CD14-positive monocyte (primary cell): Measurements from ENCODE around the gene RITA1. TPM values are rescaled to one million over a fixed set of nuclear protein-coding genes. Genes with fewer than 3 reads are reported as not detected.
A peak's percentile ranks its signal among the peaks of the same experiment; 100 is the strongest.

Source experiments
- DNase-seq, 3 donors: peaks; one replicate each; pipeline ENCODE4 v3.0.0-alpha.2; 2011 to 2022
- H2AFZ ChIP-seq: 2 replicates; pipeline ENCODE4 v1.6.0; 2012; ENCODE audit warnings: mild to moderate bottlenecking, low read depth, low read length, inconsistent platforms; ENCODE audit not compliant: insufficient read depth, poor library complexity, severe bottlenecking
- H3K27ac ChIP-seq, 2 donors: 1 replicate in 1 of 2; 2 replicates in 1 of 2; pipeline ENCODE4 v1.5.1; 2012 to 2013; ENCODE audit warnings: low read length in 2 of 2, control low read depth in 1 of 2, inconsistent platforms in 1 of 2, low read depth in 1 of 2, mild to moderate bottlenecking in 1 of 2
- H3K27me3 ChIP-seq, 2 donors: one replicate each; pipeline versions ENCODE4 v1.6.0 to v1.6.1; 2011 to 2013; ENCODE audit warnings: low read length in 2 of 2; ENCODE audit not compliant: control insufficient read depth in 2 of 2, insufficient read depth in 2 of 2
- H3K36me3 ChIP-seq, 2 donors: replicated peaks in 1 of 2; 1 replicate in 1 of 2; 2 replicates in 1 of 2; pipeline versions ENCODE4 v1.5.1 to v1.6.1; 2012 to 2013; ENCODE audit warnings: low read length in 2 of 2, control low read depth in 1 of 2, inconsistent platforms in 1 of 2, mild to moderate bottlenecking in 1 of 2; ENCODE audit not compliant: insufficient read depth in 2 of 2, control insufficient read depth in 1 of 2
- H3K4me1 ChIP-seq, 2 donors: 1 replicate in 1 of 2; 2 replicates in 1 of 2; pipeline versions ENCODE4 v1.5.1 to v1.6.1; 2012 to 2013; ENCODE audit warnings: low read length in 2 of 2, control low read depth in 1 of 2, inconsistent platforms in 1 of 2, mild to moderate bottlenecking in 1 of 2, moderate library complexity in 1 of 2; ENCODE audit not compliant: insufficient read depth in 2 of 2, control insufficient read depth in 1 of 2
- H3K4me2 ChIP-seq: replicated peaks from 2 replicates; pipeline ENCODE3; 2012; ENCODE audit warnings: low read length, moderate library complexity, mild to moderate bottlenecking; ENCODE audit not compliant: poor library complexity, severe bottlenecking; ENCODE audit errors: extremely low read depth
- H3K4me3 ChIP-seq, 3 experiments: fragments of 200-600 bp in 1 of 3; sonication (generic) in 1 of 3; replicated peaks in 1 of 3; 1 replicate in 2 of 3; 2 replicates in 1 of 3; pipeline ENCODE4 v1.5.1; 2011 to 2013; ENCODE audit warnings: low read length in 3 of 3, mild to moderate bottlenecking in 3 of 3, control low read depth in 2 of 3, low read depth in 2 of 3, inconsistent platforms in 1 of 3, moderate library complexity in 1 of 3
- H3K79me2 ChIP-seq: 2 replicates; pipeline ENCODE4 v1.6.0; 2012; ENCODE audit warnings: mild to moderate bottlenecking, control low read depth, inconsistent platforms, low read length, moderate library complexity; ENCODE audit not compliant: insufficient read depth
- H3K9ac ChIP-seq: 2 replicates; pipeline ENCODE4 v1.6.0; 2017; ENCODE audit warnings: low read length, mild to moderate bottlenecking; ENCODE audit not compliant: insufficient read depth, poor library complexity, severe bottlenecking
- H3K9me3 ChIP-seq, 2 donors: replicated peaks in 1 of 2; 1 replicate in 1 of 2; 2 replicates in 1 of 2; pipeline versions ENCODE4 v1.5.1 to v1.6.1; 2012 to 2013; ENCODE audit warnings: low read length in 2 of 2, control low read depth in 1 of 2; ENCODE audit not compliant: control insufficient read depth in 1 of 2, insufficient read depth in 1 of 2
- H4K20me1 ChIP-seq: 2 replicates; pipeline ENCODE4 v1.6.0; 2012; ENCODE audit warnings: mild to moderate bottlenecking, low read length, control low read depth, moderate library complexity; ENCODE audit not compliant: insufficient read depth
- H3K27ac Mint-ChIP-seq, 7 donors: one replicate each; pipeline ENCODE4 v1.8.0; 2020; ENCODE audit warnings: mild to moderate bottlenecking in 7 of 7, mixed read lengths in 7 of 7, moderate library complexity in 6 of 7, inconsistent platforms in 2 of 7
- H3K27me3 Mint-ChIP-seq, 3 donors: one replicate each; pipeline ENCODE4 v1.8.0; 2021 to 2022; ENCODE audit warnings: low read depth in 3 of 3, mild to moderate bottlenecking in 3 of 3, mixed read lengths in 3 of 3, moderate library complexity in 3 of 3, inconsistent platforms in 1 of 3
- H3K36me3 Mint-ChIP-seq, 2 donors: one replicate each; pipeline ENCODE4 v1.8.0; 2020; ENCODE audit warnings: mixed read lengths in 2 of 2, inconsistent platforms in 1 of 2, mild to moderate bottlenecking in 1 of 2
- H3K4me1 Mint-ChIP-seq: one replicate; pipeline ENCODE4 v1.8.0; 2020; ENCODE audit warnings: mild to moderate bottlenecking, mixed read lengths
- H3K4me3 Mint-ChIP-seq, 2 donors: one replicate each; pipeline ENCODE4 v1.8.0; 2020; ENCODE audit warnings: mild to moderate bottlenecking in 2 of 2, mixed read lengths in 2 of 2, moderate library complexity in 1 of 2
- H3K9me3 Mint-ChIP-seq, 7 donors: one replicate each; pipeline ENCODE4 v1.8.0; 2020 to 2022; ENCODE audit warnings: mixed read lengths in 7 of 7, mild to moderate bottlenecking in 6 of 7, moderate library complexity in 6 of 7, inconsistent platforms in 2 of 7
- WGBS: methylation state at CpG from one replicate; pipeline ENCODE4 v1.1.5; 2013; ENCODE audit warnings: missing lambda C conversion rate; ENCODE audit not compliant: insufficient coverage; 5-methylcytosine and 5-hydroxymethylcytosine counted together
- intact Hi-C, 2 donors: fragments of 100-400 bp; cut with micrococcal nuclease; formaldehyde crosslinking; loops; one replicate each; pipeline versions ENCODE4 v1.15.0 to v1.15.1; 2023
- polyA plus RNA-seq, 3 donors: library from polyadenylated mRNA; depleted of rRNA in 1 of 3; unstranded in 2 of 3; stranded (reverse) in 1 of 3; fragments of 300-500 nt in 2 of 3; fragments of >200 nt in 1 of 3; fragmentation: Illumina TruSeq in 2 of 3; gene quantifications; 1 replicate in 2 of 3; 2 replicates in 1 of 3; pipeline ENCODE4 v1.2.3, GENCODE V29; 2012 to 2021
- TF ChIP-seq, protein P1 (sequence below): fragments of 200-600 bp; IDR thresholded peaks from one replicate; pipeline ENCODE4 v1.8.0; 2022; ENCODE audit warnings: antibody characterized with exemption, mild to moderate bottlenecking

Gene RITA1
- polyA plus RNA-seq, 3 donors: 4.9 to 17.6 (median 16.4) TPM

DNA sequence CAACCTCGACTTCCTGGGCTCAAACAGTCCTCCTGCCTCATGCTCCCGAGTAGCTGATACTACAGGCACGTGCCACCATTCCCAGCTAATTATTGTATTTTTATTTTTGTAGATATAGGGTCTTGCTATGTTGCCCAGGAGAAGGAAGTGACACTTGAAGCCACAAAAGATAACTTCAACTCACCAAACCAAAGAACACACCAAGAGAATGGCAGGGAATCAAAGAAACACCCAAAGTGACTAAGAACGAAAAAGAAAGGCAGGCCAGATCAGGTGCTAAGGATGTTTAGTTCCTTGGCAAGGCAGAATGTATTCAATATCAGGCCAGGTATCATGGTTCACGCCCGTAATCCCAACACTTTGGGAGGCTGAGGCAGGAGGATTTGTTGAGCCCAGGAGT, 25.6 kb downstream of the RITA1 start:
- H3K9ac ChIP-seq: no peak overlapping the region
- peaks cover 92 to 99% of the 10 kb centered on the region in 2 donors for H3K4me1 ChIP-seq
- H3K36me3 Mint-ChIP-seq: peaks cover 10 to 14% of the 10 kb centered on the region in 2 donors
- H3K9me3 Mint-ChIP-seq: peaks cover 0 to 3% (median 0%) of the 10 kb centered on the region in 7 donors
- H3K4me1 Mint-ChIP-seq: peaks cover 90% of the 10 kb centered on the region
- H4K20me1 ChIP-seq: no peaks in the 10 kb centered on the region
- WGBS: 92% methylated on average over 3 of the region's 6 CpGs
- DNase-seq: no peak
- H3K4me2 ChIP-seq: no peak overlapping the region
- peaks cover 14% of the 10 kb centered on the region for H3K79me2 ChIP-seq
- no peak overlapping the region for H2AFZ ChIP-seq
- no peak overlapping the region for H3K4me3 ChIP-seq
- H3K4me3 Mint-ChIP-seq: no peak overlapping the region
- peaks cover 0 to 5% (median 0%) of the 10 kb centered on the region in 3 donors for H3K27me3 Mint-ChIP-seq
- no peaks in the 10 kb centered on the region for H3K36me3 ChIP-seq
- intact Hi-C loops: loop anchor here in 1 of 2 donors (10.0 kb wide), 1 partner anchor 124 kb away; the partner anchor contains the start of gene SLC8B1
- H3K27me3 ChIP-seq: no peaks in the 10 kb centered on the region
- TF ChIP-seq, protein P1, sequence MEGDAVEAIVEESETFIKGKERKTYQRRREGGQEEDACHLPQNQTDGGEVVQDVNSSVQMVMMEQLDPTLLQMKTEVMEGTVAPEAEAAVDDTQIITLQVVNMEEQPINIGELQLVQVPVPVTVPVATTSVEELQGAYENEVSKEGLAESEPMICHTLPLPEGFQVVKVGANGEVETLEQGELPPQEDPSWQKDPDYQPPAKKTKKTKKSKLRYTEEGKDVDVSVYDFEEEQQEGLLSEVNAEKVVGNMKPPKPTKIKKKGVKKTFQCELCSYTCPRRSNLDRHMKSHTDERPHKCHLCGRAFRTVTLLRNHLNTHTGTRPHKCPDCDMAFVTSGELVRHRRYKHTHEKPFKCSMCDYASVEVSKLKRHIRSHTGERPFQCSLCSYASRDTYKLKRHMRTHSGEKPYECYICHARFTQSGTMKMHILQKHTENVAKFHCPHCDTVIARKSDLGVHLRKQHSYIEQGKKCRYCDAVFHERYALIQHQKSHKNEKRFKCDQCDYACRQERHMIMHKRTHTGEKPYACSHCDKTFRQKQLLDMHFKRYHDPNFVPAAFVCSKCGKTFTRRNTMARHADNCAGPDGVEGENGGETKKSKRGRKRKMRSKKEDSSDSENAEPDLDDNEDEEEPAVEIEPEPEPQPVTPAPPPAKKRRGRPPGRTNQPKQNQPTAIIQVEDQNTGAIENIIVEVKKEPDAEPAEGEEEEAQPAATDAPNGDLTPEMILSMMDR: no peak
- no peaks in the 10 kb centered on the region for H3K9me3 ChIP-seq
- H3K27ac ChIP-seq: no peak overlapping the region
- H3K27ac Mint-ChIP-seq: peak overlapping the region in 2 of 7 donors; percentile 43 to 75

DNA sequence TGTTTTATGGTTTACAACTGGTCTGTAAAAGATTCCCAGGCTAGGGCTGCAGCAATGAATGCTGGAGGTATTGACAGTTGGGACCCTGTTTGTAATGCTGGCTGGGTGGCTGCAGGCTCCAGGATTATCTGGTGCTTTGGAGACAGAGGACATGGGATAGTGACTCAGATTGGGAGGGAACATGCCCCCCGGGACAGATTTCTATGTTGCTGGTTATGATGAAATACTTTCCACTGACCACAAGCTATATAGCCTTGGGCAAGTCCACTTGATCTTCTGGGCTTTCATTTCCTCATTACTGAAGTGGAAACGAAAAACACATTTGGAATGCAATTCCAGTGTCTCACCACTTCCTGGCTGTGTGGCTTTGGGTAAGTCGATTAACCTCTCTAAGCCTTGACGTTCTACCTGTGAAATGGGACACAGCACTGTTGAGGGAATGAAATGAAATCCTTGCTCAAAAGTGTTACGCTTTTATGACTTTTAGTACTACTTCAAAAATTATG, 29.4 kb downstream of the RITA1 start:
- intact Hi-C loops: loop anchor here (1.0 to 10.0 kb wide), 3 partner anchors 8 to 120 kb away; partner anchors contain the start of gene SLC8B1 (in 1 of the 2)
- peaks cover 79 to 82% of the 10 kb centered on the region in 2 donors for H3K4me1 ChIP-seq
- no peaks in the 10 kb centered on the region for H3K27me3 ChIP-seq

More for the DNA sequence above, 29.4 kb downstream of the RITA1 start:
- peak; percentile 92 to 99 (median 98) for DNase-seq
- Histone ChIP-seq H2AFZ (no peak overlapping the region), H3K27ac (peak overlapping the region; percentile 58 to 87), H3K79me2 (peaks cover 12% of the 10 kb centered on the region), H3K4me2 (peak overlapping the region; percentile 67), H3K9ac (peak overlapping the region; percentile 47), H4K20me1 (no peaks in the 10 kb centered on the region), H3K9me3 (no peaks in the 10 kb centered on the region), H3K4me3 (peak overlapping the region in 1 of 3 experiments; percentile 48), H3K36me3 (no peaks in the 10 kb centered on the region)
- Mint-ChIP-seq H3K27ac (peak overlapping the region; percentile 96 to 99 (median 98)), H3K36me3 (peaks cover 6 to 8% of the 10 kb centered on the region in 2 donors), H3K9me3 (no peaks in the 10 kb centered on the region), H3K4me3 (peak overlapping the region; percentile 56 to 86), H3K4me1 (peaks cover 71% of the 10 kb centered on the region), H3K27me3 (no peaks in the 10 kb centered on the region)
- no CpG with 5 or more reads among the region's 5 CpGs for WGBS
- TF ChIP-seq, protein P1: peak; percentile 45
